Measurements from ENCODE around the gene SH2D1A.

DNA sequence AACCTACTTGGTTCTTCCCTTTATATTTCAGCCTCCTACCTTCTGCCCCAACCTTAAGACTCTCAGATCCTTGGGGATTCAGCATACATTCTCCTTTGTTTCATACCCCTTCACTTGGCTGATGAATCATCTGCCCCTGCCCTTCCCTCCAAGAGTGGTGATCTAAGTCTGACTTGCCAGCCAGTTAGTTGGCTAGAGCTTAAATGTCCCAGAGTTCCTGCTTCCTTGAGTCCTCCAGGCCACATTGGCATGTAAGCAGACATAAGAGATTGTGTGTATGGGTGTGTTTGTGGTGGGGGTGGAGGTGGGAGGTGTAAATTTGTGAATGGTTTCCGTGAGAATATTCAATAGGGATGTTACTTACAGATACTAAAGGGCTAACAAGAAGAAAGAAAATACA is 17.6 kb upstream of the SH2D1A start:
- TF ChIP-seq, protein P1, sequence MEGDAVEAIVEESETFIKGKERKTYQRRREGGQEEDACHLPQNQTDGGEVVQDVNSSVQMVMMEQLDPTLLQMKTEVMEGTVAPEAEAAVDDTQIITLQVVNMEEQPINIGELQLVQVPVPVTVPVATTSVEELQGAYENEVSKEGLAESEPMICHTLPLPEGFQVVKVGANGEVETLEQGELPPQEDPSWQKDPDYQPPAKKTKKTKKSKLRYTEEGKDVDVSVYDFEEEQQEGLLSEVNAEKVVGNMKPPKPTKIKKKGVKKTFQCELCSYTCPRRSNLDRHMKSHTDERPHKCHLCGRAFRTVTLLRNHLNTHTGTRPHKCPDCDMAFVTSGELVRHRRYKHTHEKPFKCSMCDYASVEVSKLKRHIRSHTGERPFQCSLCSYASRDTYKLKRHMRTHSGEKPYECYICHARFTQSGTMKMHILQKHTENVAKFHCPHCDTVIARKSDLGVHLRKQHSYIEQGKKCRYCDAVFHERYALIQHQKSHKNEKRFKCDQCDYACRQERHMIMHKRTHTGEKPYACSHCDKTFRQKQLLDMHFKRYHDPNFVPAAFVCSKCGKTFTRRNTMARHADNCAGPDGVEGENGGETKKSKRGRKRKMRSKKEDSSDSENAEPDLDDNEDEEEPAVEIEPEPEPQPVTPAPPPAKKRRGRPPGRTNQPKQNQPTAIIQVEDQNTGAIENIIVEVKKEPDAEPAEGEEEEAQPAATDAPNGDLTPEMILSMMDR (IDR thresholded peaks at IDR 0.05) = no peak
- TF ChIP-seq POLR2A (IDR thresholded peaks at IDR 0.05) = no peak
- TF ChIP-seq POLR2AphosphoS5 (IDR thresholded peaks at IDR 0.05) = no peak
